Stimulated activated CD4-positive, alpha-beta T cell treated with anti-CD3 and anti-CD28 coated beads, Interleukin-4, amount 100 ng/mL, for 48 hours (primary cell): ENCODE data around the gene SPIRE2.
A peak's percentile ranks its signal among the peaks of the same experiment; 100 is the strongest.
"Not testable (repeated sequence)": the region's sequence is repeated elsewhere in the genome, so short reads cannot be mapped to it uniquely, and the experiment has no call there.

Experiments
- DNase-seq, 2 donors: peaks; one replicate each; pipeline ENCODE4 v3.0.0-alpha.2; 2020; ENCODE audit warnings: low read depth in 2 of 2

The SPIRE2 gene

DNA sequence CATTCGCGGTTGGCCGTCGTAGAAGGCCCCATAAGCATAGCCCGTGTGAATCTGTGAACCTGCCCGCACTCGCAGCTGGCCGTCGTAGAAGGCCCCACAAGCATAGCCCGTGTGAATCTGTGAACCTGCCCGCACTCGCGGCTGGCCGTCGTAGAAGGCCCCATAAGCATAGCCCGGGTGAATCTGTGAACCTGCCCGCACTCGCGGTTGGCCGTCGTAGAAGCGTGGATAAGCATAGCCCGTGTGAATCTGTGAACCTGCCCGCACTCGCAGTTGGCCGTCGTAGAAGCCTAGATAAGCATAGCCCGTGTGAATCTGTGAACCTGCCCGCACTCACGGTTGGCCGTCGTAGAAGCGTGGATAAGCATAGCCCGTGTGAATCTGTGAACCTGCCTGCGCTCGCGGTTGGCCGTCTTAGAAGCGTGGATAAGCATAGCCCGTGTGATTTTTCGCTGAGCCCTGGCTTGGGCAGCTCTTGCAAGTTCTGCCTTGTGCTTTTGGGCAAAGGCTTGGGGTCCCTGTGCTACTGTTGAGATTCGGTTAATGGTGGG, 6.6 kb downstream of the SPIRE2 start:
- DNase-seq: not testable (repeated sequence)

DNA sequence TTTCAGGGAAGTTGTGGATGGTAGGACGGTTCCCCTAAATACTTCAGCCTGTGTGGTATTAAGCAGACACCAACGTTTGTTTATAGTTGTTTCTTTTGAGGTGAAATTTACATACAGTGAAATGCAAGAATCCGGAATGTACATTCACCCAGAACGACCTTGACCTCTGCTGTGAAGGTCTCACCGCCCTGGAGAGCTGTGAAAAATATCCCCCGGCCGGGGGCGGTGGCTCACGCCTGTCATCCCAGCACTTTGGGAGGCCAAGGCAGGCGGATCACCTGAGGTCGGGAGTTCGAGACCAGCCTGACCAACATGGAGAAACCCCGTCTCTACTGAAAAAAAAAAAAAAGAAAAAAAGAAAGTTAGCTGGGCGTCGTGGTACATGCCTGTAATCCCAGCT, 8.2 kb downstream of the SPIRE2 start:
- DNase-seq: not testable (repeated sequence)

DNA sequence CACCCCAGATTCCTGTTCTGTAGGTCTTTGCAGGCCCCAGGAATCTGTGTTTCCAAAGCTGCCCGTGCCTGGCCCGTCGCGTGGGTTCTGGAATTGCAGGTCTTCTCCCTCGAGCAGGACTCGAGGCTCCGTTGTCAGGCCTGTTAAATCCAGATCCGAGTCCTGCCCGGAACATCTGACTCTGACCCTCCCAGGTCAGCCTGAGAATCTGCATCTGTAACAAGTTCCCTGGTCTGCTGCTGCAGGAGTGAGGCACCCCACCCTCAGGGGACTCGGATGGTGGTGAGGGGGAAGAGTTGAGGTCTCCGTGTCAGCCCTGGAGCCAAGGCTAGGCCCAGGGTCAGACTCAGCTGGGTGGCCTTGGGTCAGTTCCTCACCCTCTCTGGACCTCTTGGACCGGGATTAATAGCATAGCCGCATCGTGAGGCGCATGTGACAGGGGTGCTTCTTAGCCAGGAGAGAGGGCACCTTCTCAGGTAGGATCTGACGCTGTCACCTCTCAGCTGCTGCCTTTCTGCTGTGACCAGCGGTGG, 8.8 kb downstream of the SPIRE2 start:
- DNase-seq: no peak

DNA sequence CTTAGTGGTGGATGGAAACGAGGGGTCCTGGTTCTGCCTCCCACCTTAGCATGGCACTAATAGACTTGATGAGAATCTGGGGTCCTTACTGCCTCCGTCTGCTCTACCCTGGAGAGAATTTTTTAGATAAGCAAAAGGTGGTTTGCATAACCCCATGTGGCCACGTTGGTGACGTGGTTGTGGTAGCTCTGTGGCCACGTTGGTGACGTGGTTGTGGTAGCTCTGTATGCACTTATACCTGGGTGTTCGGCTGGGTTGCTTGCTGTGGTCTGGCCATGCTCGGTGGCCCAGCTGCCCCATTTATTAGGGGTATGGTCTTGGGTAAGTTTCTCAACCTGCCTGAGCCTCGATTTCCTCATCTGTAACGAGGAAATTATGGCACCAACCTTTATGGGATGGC, 13.0 kb downstream of the SPIRE2 start:
- DNase-seq: no peak

DNA sequence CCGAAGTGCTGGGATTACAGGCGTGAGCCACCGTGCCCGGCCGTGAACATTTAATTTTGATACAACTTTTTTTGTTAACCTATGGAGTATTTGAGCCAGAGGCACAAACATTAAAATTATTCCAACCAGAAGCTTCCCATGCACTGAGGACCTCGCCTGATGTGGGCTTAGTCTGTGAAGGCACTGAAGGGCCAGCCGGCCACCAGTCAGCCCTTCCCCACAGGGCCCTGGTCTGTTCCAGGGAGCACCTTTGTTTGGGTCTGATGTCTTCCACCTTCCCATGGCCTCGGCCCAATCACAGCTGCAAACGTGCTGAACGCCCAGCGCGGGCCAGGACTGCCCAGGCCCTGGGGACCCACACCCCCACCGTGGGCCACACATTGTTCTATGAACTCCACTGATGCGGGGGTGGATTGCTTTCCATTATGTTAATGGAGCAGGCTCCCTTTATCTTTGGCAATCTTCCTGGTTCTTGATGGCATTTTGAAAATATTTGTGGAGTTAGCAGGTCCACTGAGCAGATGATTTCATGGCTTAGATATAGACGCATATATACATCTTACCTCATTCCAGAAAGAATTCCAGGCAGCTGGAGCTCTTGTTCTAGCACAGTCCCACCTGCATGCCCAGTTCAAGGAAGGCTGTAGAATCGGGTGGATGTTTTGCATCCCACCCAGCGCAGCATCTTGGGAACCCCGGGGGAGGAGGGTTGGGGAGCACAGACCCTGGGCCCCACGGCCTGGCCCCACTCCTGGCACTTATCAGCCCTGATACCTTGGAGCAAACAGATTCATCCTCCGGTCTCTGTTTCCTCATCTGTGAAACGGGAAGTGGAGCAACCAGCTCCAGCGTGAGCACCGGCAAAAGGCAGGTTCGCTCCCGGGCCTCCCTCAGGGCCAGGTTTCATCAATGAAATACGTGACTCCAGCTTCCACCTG, 14.5 kb downstream of the SPIRE2 start:
- DNase-seq: no peak

DNA sequence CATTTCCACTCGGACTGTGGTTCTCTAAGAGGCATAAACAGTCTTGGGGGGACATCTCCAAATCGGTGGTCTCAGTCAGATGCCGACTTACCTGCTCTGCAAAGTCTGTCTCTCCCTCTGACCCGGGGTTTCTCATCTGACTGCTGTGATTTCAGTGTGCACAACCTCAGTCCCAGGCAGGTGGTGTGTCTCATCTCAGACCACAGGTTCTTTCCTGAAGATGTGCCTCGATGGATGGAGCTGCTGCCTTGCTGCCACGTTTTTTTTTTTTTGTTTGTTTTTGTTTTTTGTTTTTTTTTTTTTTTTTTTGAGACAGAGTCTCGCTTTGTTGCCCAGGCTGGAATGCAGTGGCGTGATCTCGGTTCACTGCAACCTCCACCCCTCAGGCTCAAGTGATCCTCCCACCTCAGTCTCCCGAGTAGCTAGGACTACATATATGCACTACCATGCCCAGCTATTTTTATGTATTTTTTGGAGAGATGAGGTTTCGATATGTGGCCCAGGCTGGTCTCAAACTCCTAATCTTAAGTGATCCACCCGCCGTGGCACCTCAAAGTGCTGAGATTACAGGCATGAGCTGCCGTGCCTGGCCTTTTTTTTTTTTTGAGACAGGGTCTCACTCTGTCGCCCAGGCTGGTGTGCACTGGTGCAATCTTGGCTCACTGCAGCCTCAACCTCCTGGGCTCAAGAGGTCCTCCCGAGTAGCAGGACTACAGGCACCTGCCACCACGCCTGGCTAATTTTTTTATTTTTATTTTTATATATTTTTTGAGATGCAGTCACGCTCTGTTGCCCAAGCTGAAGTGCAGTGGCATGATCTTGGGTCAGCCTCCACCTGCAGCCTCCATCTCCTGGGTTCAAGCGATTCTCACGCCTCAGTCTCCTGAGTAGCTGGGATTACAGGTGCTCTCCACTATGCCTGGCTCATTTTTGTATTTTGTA, 15.4 kb downstream of the SPIRE2 start:
- DNase-seq: no peak

GRCh38 chr16:89844739-89845339, 16.6 kb downstream of the SPIRE2 start:
- DNase-seq: no peak

DNA sequence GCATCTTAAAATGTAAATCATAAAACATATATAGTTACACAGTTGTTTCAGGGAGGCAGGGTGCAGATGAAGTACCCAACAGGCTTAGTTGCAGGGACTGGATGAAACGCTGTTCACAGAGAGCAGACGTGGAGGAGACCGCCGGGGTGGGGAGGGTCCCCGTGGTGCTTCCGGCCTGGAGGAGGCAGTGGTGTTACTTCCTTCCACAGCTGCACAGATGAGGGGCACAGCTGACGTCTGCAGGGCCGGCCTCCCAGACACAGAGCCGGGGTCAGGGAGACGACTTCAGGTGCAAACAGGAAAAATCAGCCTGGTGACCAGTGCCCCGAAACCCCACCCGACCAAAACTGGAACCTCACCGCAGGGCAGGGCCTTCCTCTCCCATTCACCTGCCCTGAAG, 17.1 kb downstream of the SPIRE2 start:
- no peak for DNase-seq

DNA sequence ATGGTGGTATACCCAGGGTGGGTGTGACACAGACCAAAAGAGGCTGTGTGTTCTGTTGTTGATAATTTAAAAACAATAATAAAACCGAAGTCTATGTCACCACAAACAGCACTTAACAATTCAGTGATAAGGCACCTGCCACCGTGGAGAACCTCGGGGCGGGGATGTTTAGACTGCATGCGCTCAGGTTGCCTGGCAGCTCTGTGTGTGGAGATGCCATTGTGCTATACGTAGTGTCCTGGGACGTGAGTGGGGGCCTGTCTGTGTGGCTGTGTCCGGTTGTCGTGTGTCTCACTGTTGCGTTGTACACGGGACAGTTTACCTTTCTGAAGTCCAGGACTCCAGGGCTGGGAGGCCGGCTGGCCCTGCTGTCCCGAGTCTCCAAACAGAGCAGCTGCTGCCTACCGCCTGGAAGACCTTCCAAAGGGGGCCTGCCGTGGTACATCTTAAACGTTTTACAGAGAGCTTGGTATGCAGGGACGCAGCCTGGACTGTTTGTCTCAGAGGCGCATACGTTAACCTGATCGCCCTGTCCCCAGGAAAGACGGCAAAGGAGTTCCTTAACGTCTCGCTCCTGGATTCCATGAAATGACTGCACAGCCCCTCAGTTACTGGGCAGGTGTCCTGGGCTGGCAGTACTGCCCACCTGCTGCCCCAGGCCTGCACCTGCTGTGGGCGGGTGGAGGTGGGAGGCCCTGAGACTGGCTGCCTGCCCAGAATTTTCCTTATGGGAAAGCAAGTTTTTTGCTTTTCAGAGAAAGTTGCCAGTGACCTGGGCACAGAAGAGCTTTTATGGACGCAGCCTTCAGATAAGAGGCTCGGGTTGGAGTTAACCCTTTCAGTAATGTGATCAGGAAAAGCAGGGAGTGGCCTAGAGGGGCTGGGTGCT, 19.0 kb downstream of the SPIRE2 start:
- no peak for DNase-seq

DNA sequence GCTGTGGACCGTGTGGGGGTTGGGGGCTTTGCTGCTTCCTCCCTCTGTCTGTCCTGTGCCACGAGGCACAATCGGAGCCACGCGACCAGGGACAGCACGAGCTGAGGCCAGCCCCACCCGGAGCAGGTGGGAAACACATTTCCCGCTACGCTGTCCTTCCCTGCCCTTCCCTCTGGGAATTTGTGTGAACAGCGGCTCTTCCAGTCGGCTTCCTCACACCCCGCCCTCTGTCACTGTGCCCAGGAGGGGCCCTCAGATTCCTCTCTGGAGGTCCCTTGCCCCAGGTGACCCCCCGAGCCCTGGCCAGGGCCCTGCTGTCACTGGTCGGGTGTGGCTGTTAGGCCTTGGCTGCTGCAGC, 19.6 kb downstream of the SPIRE2 start:
- no peak for DNase-seq

- DNase-seq: no peak
These were observed 20.7 kb downstream of the SPIRE2 start for GRCh38 chr16:89848974-89849373.

DNA sequence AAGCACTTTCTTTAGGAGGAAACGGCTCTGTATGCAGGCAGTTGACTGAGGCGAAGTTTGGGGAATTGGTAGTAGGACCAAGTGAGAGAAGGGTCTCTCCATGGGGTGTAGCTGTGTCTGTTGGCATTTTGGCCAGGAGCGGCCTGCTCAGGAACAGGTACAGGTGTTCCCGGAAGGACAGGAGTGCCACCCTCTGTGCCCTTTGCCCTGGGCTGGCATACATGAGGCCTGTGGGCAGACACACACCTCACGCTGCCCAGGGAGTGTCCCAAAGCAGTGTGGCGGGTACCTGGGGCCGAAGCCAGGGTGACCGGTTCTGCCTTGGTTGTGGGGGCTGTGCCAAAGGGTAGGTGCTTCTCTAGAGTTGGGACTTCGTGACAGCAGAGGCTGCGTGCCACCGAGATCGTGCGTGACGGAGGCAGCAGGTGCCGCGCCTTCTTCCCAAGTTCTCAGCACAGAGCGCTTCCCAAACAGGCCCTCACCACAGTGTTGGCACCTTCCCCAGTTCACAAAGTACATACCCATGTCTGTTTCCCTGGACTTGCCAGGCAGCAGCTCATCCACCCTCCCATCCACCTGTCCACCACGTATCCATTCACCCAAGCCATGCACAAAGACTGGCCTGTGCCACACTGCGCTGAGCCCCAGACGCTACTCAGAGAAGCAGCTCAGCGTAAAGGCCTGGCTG, 25.2 kb downstream of the SPIRE2 start:
- no peak for DNase-seq

GRCh38 chr16:89855301-89855945, 27.1 kb downstream of the SPIRE2 start:
- no peak for DNase-seq

DNA sequence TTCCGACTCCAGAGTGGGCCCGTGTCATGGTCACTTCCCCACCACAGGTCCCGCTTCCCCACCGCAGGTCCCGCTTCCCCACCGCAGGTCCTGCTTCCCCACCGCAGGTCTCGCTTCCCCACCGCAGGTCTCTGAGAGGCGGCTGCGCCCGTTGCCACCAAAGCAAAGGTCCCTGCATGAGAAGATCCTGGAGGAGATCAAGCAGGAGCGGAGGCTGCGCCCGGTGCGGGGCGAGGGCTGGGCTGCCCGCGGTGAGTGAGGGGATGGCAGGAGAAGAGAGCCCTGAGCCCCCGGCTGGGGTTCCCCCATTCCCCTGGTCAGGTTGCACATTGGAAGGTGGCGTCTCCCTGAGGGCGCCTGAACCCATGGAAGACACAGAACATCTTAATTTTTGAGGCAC, 27.7 kb downstream of the SPIRE2 start:
- DNase-seq: no peak

DNA sequence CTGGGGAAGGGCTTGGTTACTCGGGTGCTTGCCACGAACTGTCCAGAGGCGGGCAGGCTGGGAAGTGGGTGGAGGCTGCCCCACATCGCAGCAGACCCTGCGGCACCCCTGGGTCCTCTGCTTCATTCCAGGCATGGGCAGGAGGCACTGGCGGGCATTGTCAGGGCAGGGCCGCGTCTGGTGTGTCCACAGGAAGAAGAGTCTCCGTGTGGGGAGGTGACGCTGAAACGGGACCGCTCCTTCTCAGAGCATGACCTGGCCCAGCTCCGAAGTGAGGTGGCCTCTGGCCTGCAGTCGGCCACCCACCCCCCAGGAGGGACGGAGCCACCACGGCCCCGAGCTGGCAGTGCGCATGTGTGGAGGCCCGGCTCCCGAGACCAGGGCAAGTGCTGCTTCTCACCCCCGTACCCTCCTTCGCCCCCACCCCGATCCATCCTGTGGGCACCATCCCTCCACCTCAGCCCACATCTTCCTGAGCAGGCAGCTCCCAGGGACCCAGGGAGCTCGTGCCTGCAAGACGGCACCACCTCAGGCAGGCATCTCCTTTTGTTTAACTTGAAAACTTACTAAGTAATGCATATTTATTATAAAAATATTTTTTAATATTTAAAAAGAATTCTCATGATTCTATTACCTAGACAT, 30.8 kb downstream of the SPIRE2 start:
- no peak for DNase-seq

GRCh38 chr16:89859615-89860007, 31.3 kb downstream of the SPIRE2 start:
- no peak for DNase-seq

DNA sequence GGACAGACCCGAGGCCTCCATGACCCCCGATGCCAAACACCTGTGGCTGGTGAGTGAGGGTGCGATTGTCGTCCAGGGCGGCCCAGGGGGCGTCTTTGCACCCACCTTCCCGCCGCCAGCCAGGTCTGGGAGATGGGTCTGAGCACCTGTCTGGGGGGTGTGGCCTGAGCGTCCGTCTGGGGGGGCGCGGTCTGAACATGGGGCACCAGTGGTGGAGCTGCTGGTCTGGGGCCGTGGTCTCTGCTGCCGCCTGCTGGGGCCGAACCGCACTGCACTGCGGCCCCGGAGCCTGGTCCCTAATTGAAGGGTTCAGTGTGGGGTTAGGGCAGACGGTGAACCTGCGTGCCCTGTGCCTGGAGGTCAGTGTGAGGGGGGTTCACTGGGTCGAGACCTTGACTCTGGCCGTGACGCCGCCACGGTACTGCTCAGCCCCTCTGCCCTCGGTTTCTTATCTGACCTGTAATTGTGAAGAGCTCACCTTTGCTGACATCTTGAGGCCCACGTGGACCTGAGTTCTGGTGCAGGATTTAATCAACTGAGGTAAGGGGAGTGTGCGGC, 32.6 kb downstream of the SPIRE2 start:
- DNase-seq: peak; percentile 68 to 73

GRCh38 chr16:89861648-89862047, 33.4 kb downstream of the SPIRE2 start:
- DNase-seq: no peak

DNA sequence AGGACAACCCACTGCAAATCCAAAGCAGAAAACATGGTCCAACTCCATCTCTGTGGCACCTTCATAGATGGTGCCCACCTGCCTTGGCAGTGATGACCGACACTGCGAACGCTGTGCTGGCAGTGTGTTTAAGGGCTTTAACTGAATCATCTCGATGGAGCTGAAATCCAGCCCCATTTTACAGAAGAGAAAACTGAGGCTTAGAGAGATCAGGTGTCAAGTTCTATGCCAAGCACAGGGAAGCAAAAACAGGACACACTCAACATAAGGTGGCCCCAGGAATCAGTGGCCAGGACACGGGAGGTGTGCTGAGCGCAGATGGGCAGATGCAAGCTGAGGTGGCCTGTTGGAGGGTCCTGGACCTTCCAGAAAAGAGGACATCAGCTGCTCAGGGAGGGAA, 34.5 kb downstream of the SPIRE2 start:
- no peak for DNase-seq
